ENCODE results near the gene ATXN1.

Gene ATXN1

GRCh38 chr6:16596616-16597331, 164.5 kb downstream of the ATXN1 start:
- no peak for DNase-seq

- DNase-seq: no peak
These were observed 165.6 kb downstream of the ATXN1 start for GRCh38 chr6:16595514-16596120.

GRCh38 chr6:16594849-16595248, 166.4 kb downstream of the ATXN1 start:
- no peak for DNase-seq

- no peak for DNase-seq
These were observed 168.9 kb downstream of the ATXN1 start for GRCh38 chr6:16592223-16592911.

GRCh38 chr6:16591396-16592222, 169.7 kb downstream of the ATXN1 start:
- DNase-seq: no peak

GRCh38 chr6:16585805-16586204, 175.5 kb downstream of the ATXN1 start:
- DNase-seq: no peak

DNA sequence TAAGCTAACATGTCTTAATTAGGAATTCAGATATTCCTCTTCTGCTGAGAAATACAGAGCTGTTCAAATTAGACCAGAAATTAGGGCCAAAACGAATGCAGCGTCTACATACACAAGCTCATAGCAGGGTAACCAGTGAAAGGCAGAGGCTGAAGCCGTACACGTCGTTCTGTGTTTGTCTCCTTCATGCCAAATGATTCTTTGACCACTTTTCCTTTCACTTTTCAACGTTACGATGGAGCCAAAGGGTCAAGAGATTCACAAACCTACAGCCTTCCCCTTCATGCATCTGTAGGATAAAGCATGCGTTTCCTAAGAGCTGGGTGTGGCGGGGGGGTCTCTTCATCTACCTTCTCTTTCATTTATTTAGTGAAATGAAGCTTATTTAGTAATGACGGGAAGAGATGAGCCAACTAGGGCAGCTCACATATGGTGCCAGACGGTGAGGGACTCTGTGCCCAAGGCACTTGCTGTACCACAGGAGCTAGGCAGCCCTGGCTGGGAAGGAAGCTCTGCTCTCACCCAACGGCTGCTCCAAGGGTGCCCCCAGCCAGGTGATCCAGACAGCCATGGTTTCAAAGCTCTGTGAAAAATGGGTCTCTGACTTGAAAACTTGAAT, 178.0 kb downstream of the ATXN1 start:
- DNase-seq: no peak

- no peak for DNase-seq
These were observed 178.7 kb downstream of the ATXN1 start for GRCh38 chr6:16582446-16583143.

DNA sequence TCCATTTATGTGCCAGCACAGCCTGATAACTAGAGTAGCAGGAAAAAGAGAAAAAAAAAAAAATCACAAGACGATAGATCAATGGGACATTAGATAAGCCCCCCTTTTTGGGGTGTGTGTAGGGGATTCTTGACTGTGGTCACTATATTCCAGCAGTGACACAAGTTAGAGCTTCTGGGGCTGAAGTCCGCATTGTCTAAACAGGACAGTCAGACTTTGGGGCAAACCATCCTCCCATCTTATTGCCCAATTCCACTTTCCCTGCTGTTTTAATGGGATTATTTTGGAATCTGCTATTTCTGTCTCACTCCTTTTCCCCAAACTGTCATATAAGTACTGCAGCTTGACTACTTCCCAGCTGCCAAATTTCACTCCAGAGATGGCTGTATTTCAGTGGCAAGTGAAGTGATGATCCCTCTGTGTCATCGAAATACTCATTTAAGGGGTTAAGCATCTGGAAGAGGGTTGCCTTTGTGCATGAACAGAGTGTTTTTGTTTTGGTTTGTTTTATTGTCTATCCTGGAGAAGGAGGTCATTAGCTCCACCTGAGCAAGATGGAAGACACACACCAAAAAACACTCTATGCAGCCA, 182.5 kb downstream of the ATXN1 start:
- DNase-seq: no peak

DNA sequence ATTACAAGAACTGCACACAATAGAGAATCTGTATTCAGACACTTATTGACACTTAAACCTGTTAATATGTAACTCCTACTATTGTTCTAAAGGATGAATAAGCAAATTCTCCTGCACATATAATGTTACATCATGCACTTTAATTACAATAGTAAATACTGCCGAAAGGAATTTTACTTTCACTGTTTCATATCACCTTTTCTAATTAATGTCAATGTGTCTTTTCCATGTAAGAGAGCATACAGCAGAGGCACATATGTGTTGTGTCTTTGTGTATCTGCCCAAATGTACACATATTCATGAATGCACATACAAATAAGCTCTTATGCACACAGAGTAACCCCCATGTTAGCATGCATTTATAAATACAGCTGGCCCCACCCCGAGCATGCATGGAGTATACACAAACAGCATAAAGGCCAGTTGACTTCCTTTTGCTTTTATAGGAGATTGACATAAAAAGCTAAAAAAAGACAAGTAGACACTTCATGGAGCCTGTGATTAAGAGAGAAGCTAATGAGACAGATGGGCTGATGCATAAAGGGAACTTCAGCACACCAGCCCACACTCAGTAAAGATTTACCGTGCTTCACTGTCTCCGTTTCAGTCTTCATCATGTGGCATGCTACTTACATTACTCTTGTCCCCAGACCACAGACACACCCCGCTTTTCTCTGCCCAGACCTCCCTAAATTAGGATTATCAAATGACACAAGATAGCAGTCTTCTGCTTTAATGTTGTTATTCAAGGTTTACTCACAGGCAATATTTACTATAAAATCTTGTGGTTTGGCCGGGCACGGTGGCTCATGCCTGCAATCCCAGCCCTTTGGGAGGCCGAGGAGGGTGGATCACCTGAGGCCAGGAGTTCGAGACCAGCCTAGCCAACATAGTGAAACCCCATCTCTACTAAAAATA, 184.6 kb downstream of the ATXN1 start:
- DNase-seq: no peak

DNA sequence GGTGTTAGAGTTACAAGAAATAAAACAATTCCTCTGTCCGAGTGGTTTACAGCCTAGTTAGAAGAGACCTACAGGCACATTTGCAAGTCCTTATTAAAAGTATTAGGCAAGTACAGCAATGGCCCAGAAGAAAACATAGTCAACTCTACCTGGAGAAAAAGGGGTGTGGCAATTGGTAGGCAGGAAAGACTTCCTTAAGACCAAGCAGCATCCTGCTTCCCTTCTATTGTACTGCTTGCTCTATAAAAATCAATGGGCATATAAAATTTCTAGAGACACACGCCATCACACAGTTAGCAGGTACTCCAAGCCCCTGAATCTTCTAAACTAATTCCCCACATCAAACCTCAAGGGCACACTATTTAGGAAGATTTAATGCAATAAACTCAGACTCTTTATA, 185.6 kb downstream of the ATXN1 start:
- no peak for DNase-seq

DNA sequence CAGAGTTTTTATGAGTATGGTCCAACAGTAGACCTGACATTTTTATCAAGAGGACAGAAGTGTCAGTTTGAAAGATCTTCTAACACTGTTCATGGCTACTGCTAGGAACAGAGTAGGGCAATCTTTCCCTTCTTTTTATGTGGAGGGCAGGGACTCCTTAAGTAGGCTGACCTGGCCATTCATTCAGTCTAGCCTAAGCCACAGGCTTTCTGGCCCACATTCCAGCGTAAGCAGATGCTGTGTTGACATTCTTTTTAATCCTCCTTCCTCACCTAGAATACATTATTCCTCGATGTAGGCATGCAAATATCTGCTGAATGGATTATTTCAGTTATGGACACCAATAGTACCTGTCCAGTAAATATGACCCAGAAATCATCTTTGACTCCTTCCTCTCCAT, 188.3 kb downstream of the ATXN1 start:
- DNase-seq: no peak

GRCh38 chr6:16572317-16572716, 188.9 kb downstream of the ATXN1 start:
- no peak for DNase-seq

DNA sequence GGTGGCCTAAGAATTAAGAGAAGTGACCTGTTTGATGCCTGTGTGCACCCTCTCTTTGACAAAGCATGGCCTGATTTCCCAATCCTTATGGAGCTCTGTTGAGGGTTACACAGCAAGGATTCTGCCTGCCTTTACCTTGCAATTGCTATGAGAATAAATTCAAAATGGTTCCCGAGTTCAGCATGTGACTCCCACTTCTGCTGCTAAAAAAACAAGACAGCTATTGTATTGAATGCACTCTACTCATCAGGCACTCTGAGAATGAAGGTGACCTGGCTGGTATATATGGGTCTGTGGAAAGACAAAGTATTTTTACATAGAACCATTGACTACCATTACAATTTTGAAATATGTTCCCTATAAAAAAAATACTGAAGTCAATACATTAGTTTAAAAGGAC, 190.3 kb downstream of the ATXN1 start:
- DNase-seq: no peak

GRCh38 chr6:16570221-16570553, 191.1 kb downstream of the ATXN1 start:
- no peak for DNase-seq

GRCh38 chr6:16568128-16568527, 193.1 kb downstream of the ATXN1 start:
- DNase-seq: no peak

GRCh38 chr6:16567071-16567470, 194.2 kb downstream of the ATXN1 start:
- DNase-seq: no peak

DNA sequence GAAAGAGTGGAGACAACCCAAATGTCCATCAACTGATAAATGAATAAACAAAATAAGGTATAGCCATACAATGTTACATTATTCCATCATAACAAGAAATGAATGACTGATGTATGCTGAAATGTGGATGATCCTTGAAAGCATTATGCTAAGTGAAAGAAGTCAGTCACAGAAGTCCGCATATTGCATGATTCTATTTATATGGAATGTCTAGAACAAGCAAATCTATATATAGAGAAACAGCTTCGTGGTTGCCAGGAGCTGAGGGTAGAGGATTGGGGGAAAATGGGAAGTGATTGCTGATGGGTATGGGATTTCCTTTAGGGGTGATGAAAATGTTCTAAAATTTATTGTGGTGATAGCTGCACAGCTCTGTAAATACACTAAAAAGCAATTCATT, 196.8 kb downstream of the ATXN1 start:
- no peak for DNase-seq

DNA sequence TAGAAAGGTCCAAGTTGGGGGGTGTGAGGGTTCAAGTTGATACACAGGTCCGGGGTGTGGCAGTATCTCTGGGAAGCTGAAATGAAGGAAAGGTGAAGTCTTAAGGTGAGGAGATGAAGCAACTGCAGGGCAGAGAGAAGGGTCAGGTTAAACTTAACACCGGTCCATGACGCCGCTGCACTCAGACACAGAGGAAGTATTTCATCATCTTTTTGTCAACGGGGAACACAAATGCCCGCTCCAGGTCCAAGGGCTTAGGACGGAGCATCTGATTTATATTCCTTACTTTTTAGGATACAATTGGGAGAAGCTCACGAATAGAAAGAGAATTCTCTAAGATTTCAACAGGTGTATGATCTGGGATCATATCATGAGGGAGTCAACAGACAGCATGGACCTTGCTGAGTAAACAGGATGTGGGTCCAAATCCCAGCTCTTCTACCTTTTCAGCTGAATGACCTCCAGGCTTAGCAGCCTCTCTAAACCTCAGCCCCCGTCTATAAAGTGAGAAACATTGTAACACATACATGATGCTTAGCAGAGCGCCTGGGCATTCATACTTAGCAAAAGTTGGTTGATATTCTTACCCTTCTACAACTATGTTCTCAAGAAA, 197.5 kb downstream of the ATXN1 start:
- DNase-seq: no peak

DNA sequence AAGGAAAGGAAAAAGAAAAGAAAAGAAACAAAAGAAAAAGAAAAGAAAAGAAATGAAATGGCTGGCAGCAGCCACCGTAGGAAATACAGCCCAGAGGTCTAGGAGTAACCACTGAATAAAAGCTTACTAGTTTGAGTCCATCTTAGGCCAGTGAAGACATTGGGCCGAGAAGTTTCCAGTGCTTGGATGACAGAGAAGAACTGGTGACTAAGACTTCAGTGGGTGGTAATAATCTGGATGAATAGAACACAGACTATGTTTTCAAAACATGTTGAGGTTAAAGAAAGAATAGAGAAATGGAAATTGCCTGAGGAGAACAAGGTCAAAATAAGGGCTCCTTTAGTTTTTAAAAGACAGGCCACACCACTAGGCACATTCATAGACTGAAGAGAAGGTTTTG, 198.8 kb downstream of the ATXN1 start:
- DNase-seq: no peak

Data from NCI-H1694 treated with DMSO at 0.1 percent for 48 hours (cell line).